Activated CD4-positive, alpha-beta T cell treated with anti-CD3 and anti-CD28 coated beads for 24 hours (primary cell): Measurements from ENCODE around the gene REX1BD.
"Not testable (repeated sequence)": the region's sequence is repeated elsewhere in the genome, so short reads cannot be mapped to it uniquely, and the experiment has no call there.

ENCODE experiments used
- DNase-seq, 2 donors: peaks; one replicate each; pipeline ENCODE4 v3.0.0-alpha.2; 2020; ENCODE audit warnings: low read depth in 2 of 2

The REX1BD gene

GRCh38 chr19:18588611-18589379 is at the start of gene REX1BD:
Gene REX1BD, plus strand, starts transcription at chr19:18588798. Its CDS starts 4 bp downstream, at chr19:18588802.
- peak; percentile 80 to 84 for DNase-seq

DNA sequence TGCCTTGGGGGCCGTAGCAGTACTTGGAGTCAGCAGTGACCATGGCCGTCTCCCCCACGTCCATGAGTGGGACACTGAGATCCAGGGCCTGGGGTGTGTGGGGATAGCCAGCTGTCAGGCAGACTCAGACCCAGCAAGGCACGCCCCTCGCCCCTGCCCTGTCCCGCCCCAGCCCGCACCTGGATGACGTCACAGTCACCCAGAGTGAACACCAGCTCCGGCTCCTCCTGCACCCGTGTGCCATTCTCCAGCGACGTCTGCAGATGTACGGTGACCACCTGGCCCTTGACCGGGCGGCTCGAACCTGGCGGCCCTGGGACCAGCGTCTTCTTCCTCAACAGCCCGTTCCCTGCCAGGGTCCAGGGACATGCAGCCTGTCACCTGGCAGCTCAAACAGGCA is 49.2 kb upstream of the REX1BD start:
- no peak for DNase-seq

DNA sequence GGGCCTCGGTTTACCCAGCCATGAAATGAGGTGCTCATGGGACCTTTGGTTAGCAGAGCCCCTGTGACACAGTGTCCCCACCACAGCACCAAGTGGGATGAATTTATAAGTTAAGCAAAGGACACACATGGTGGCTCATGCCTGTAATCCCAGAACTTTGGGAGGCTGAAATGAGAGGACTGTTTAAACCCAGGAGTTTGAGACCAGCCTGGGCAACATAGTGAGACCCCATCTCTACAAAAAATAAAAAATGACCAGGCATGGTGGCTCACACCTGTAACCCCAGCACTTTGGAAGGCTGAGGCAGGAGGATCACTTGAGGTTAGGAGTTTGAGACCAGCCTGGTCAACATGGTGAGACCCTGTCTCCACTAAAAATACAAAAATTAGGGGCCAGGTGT is 48.4 kb upstream of the REX1BD start:
- not testable (repeated sequence) for DNase-seq

GRCh38 chr19:18541258-18541991 is 47.2 kb upstream of the REX1BD start:
- no peak for DNase-seq

GRCh38 chr19:18541992-18542940 is 46.3 kb upstream of the REX1BD start:
- DNase-seq = no peak

DNA sequence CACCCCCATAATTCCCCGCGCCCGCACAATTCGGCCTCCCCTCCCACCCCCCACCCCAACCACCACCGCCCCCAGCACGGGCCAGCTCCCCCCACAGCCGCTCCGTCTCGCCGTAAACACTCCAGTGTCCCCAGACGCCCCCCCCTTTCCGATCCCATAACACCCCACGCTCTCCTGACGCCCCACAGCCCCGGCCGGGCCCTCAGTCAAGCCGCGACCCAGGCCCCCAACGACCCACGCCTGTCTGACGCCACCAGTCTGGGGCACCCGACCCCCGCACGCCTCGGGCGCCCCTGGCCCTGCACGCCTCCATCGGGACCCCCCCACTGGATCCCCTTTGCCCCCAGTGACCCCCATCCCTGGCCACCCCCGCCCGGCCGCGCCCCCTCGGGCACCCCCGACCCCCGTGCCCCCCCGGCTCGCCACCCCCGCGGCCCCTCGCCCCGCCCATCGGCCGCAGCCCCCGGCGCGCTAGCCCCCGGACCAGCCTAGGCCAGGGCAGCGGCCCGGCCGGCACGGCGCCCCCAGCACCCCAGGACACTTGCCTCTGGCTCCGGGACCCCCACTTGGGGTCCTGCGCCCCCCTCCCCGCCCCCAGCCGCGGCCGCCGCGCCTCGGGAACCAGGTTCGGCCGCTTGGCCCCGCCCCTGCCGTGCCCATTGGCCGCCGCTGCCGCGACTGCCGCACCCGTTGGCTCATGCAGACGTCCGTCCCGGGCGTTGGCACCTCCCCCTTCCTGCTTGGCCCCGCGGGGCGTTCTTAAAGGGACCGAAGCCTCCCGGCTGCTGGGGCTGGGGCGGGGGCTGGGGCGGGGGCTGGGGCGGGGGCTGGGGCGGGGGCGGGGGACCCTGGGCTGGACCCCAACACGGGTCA is 45.4 kb upstream of the REX1BD start, which contains the start of gene FKBP8:
TSS of gene FKBP8 (minus strand) at position 633 of the 873 bp plus-strand sequence. CDS start 1,603 bp downstream, outside the sequence.
- DNase-seq = peak; percentile 93 to 95

DNA sequence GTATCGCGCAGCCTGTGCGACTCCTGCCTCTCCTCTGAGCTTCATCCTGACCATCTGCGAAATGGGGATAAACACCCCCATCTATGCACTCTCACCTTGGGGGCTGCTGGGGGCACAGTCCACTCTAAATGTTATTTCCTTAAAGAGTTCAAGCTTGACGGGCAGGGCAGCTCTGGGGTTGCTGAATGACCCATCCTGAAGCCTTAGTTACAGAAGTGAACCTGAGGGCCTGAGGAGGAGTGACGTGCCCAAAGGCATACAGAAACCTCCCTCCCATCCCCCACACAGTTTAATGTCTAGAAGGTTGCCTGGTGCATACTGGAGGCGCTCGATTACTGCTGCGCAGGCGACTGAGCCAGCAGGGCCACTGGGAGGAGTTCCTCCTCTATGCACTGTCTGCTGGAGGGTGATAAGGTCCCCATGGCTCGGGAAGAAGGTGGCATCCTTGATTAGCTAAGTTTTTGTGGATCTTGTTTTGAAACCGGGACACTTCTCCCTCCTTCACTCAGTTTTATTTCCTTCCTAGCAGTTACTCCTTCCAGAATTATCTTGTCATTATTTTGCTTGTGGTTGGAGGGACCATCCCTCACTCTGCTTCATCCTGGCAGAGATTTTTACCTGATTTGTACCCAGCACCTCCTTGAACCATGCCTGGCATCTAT is 44.7 kb upstream of the REX1BD start:
- DNase-seq = peak; percentile 53 to 78

DNA sequence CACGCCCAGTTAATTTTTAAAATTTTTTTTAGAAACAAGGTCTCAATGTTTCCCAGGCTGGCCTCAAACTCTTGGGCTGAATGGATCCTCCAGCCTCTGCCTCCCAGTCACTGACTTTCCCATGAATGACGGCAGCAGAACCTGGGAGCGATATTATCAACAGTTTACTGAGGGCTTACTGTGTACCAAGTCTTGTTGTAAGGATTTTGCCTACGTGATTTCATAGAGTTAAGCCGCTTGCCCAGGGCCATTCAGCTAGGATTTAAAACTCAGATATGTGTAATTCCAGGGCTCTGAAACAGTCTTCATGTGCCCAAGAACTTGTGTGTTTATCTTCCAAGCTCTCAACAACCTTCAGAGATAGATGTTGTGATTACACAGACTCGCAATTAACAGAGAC is 37.0 kb upstream of the REX1BD start:
- no peak for DNase-seq

DNA sequence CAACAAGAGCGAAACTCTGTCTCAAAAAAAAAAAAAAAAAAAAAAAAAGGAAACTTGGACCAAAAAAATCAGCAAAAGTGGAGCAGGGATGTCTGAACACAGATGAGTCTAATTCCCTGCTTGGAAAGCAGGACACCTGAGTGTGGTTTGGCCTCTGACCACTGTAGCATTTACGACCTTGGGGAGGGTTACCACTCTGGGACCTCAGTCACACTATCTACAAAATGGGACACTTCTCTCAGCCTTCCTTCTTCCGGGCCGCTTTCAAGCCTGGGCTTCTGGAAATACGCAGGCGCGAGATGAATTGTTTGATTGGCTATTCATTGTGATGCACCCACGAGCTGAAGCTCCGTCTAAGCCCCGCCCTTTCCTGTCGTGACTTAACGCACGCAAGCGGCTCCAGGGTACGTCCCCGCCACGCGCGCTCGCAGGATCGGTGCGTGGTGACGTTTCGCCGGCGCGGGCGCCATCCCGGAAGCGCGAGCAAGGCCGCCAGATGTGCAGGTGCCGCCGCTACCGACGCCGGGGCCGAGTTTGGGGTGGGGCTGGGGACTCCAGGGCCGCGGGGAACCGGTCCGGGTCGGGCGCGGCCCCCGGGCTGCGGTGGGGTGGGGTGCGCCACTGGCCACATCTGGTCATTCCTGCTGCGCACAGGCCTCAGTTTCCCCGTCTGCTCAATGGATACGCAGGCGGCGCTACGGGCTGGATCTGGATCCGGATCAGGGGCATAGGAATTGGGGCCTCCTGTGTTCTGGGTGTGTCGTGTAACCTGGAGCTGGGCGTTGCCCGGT is 31.0 kb upstream of the REX1BD start, which contains the start of gene KXD1:
TSS of gene KXD1 (plus strand) at position 460 of the 791 bp plus-strand sequence. CDS start 4,187 bp downstream, outside the sequence.
- DNase-seq = peak; percentile 95 to 99

- no peak for DNase-seq
These were observed 30.4 kb upstream of the REX1BD start for GRCh38 chr19:18558202-18558555.

DNA sequence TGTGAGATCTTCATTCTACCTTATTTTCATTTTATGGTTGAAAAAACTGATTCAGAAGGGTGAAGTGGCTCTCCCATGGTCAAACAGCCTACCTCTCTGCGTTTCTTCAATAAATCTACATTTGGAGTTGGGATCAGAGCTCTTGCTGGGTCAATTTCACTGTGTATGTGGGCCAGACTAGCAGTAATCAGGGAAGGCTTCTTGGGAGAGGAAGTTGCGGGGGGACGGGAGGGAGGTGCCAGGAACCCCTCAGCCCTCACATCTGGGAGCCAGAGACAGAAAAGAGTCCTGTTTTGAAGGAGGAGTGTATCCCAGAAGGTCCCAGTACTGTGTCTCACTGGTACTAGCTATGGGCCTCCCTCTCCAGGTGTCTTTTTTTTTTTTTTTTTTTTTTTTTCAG is 30.0 kb upstream of the REX1BD start:
- no peak for DNase-seq

DNA sequence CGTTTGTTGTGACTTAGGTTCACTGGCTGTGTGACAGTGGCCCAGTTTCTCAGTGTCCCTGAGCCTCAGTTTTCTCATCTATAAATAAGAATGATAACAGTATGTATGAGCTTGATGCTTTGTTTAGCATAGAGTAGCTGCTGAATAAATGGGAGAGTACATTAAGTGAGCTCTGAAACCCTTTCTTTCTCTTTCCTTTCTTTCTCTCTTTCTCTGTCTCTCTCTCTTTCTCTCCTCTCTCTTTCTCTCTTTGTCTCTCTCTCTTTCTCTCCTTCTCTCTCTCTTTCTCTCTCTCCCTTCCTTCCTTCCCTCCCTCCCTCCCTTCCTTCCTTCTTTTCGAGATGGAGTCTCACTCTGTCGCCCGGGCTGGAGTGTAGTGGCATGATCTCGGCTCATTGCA is 28.9 kb upstream of the REX1BD start:
- DNase-seq = no peak

- no peak for DNase-seq
These were observed 26.5 kb upstream of the REX1BD start for GRCh38 chr19:18562086-18562485.

DNA sequence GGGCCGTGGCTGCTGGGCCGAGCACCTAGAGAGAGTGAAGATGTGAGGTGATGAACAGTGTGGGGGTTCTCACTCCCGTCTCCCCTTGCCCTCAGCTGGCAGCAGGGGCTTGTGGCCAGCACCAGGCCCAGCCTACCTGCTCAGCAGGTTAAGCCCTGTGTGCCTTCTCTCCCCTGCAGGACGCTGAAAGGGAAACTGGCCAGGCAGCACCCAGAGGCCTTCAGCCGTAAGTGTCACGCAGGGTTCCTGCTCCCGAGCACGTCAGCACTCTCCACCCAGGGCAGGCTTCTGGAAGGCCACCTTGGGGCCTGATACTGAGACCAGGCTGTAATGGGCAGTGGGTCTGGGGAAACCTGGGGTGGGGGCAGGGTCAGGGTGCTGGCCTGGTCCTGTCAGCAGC is 21.6 kb upstream of the REX1BD start:
- no peak for DNase-seq

GRCh38 chr19:18568367-18568766 is 20.2 kb upstream of the REX1BD start:
- no peak for DNase-seq

GRCh38 chr19:18571564-18572344 is 16.8 kb upstream of the REX1BD start, which contains the start of gene UBA52:
Gene UBA52, plus strand, starts transcription at chr19:18571857. Its CDS starts 1,444 bp downstream, at chr19:18573301.
- DNase-seq = peak; percentile 97 to 99

GRCh38 chr19:18574691-18575291 is 13.8 kb upstream of the REX1BD start:
- DNase-seq = no peak

DNA sequence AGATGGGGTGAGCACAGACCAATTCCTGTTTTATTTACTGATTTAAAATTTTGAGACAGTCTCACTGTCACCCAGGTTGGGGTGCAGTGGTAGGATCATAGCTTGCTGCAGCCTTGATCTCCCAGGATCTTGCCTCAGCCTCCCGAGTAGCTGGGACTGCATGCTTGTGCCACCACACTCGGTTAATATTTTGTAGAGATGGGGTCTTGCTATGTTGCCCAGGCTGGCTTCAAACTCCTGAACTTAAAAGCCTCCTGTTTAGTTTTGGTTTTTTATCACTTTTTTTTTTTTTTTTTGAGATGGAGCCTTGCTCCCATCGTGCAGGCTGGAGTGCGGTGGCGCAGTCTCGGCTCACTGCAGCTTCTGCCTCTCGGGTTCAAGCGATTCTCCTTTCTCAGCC is 12.2 kb upstream of the REX1BD start:
- no peak for DNase-seq
